Mesendoderm (in vitro differentiated cells): Measurements from ENCODE around the gene ERC2.
A peak's percentile ranks its signal among the peaks of the same experiment; 100 is the strongest.

Experiments
- DNase-seq: peaks from one replicate; pipeline ENCODE4 v3.0.0; 2013
- H2AK5ac ChIP-seq: 2 replicates; pipeline ENCODE4 v1.6.1; 2013; ENCODE audit warnings: low read length, inconsistent platforms
- H2BK120ac ChIP-seq: 2 replicates; pipeline ENCODE4 v1.6.1; 2013; ENCODE audit warnings: low read depth, mild to moderate bottlenecking, low read length, moderate library complexity, mixed read lengths
- H2BK15ac ChIP-seq: replicated peaks from 2 replicates; pipeline ENCODE4 v1.6.1; 2013; ENCODE audit warnings: low read depth, mild to moderate bottlenecking, moderate library complexity
- H2BK5ac ChIP-seq: 2 replicates; pipeline ENCODE4 v1.6.1; 2013; ENCODE audit warnings: low read length, inconsistent platforms
- H3K18ac ChIP-seq: 2 replicates; pipeline ENCODE4 v1.6.1; 2013; ENCODE audit warnings: mild to moderate bottlenecking, low read length, mixed read lengths
- H3K23ac ChIP-seq: one replicate; pipeline ENCODE4 v1.6.1; 2013; ENCODE audit warnings: low read length
- H3K27ac ChIP-seq: 2 replicates; pipeline ENCODE4 v1.5.1; 2013; ENCODE audit warnings: low read depth, mild to moderate bottlenecking, inconsistent platforms, low read length, moderate library complexity
- H3K27me3 ChIP-seq: 2 replicates; pipeline ENCODE4 v1.6.1; 2013; ENCODE audit warnings: low read length, control low read depth, mild to moderate bottlenecking, inconsistent platforms; ENCODE audit not compliant: insufficient read depth, poor library complexity
- H3K36me3 ChIP-seq: 2 replicates; pipeline ENCODE4 v1.6.1; 2013; ENCODE audit warnings: low read length, inconsistent platforms; ENCODE audit not compliant: control insufficient read depth, insufficient read depth
- H3K4ac ChIP-seq: one replicate; pipeline ENCODE4 v1.6.1; 2013; ENCODE audit warnings: low read depth, mild to moderate bottlenecking, low read length, moderate library complexity
- H3K4me1 ChIP-seq: 2 replicates; pipeline ENCODE4 v1.6.1; 2013; ENCODE audit warnings: low read depth, low read length, inconsistent platforms; ENCODE audit not compliant: control insufficient read depth
- H3K4me2 ChIP-seq: 2 replicates; pipeline ENCODE4 v1.6.1; 2013; ENCODE audit warnings: low read length
- H3K4me3 ChIP-seq: 2 replicates; pipeline ENCODE4 v1.5.1; 2013; ENCODE audit warnings: mild to moderate bottlenecking, low read length
- H3K56ac ChIP-seq: one replicate; pipeline ENCODE4 v1.6.1; 2013; ENCODE audit warnings: low read length
- H3K79me1 ChIP-seq: 2 replicates; pipeline ENCODE4 v1.6.1; 2013; ENCODE audit warnings: low read length, inconsistent platforms
- H3K79me2 ChIP-seq: 2 replicates; pipeline ENCODE4 v1.6.1; 2013; ENCODE audit warnings: mild to moderate bottlenecking, low read length; ENCODE audit not compliant: control insufficient read depth, insufficient read depth
- H3K9ac ChIP-seq: 2 replicates; pipeline ENCODE4 v1.6.1; 2013; ENCODE audit warnings: low read length, inconsistent platforms
- H4K5ac ChIP-seq: one replicate; pipeline ENCODE4 v1.6.1; 2013; ENCODE audit warnings: low read length
- H4K8ac ChIP-seq: one replicate; pipeline ENCODE4 v1.6.1; 2013; ENCODE audit warnings: low read depth, mild to moderate bottlenecking, control low read depth, low read length, moderate library complexity
- WGBS: extraction: QIAGEN DNeasy Blood & Tissue Kit; methylation state at CpG from one replicate; pipeline ENCODE4 v1.1.7; 2013; ENCODE audit warnings: low lambda C conversion rate, missing lambda C conversion rate; ENCODE audit not compliant: insufficient coverage; ENCODE audit errors: extremely low coverage; 5-methylcytosine and 5-hydroxymethylcytosine counted together

The ERC2 gene

GRCh38 chr3:56102032-56102431 lies 366.2 kb downstream of the ERC2 start:
- Histone ChIP-seq H3K4me3 (no peak overlapping the region), H3K4me2 (no peak overlapping the region), H2BK5ac (no peak overlapping the region), H3K27me3 (no peaks in the 10 kb centered on the region), H3K9ac (no peak overlapping the region), H2AK5ac (no peak overlapping the region), H3K27ac (no peak overlapping the region), H4K8ac (no peak overlapping the region), H3K79me1 (no peaks in the 10 kb centered on the region), H3K4me1 (peaks cover 9% of the 10 kb centered on the region), H2BK15ac (peak overlapping the region; percentile 41), H3K36me3 (no peaks in the 10 kb centered on the region), H4K5ac (no peak overlapping the region), H2BK120ac (no peak overlapping the region), H3K56ac (no peak overlapping the region), H3K18ac (no peak overlapping the region), H3K4ac (no peak overlapping the region), H3K79me2 (no peaks in the 10 kb centered on the region), H3K23ac (no peak overlapping the region)
- WGBS = no CpG with 5 or more reads among the region's 6 CpGs
- no peak for DNase-seq

GRCh38 chr3:56101576-56101975 lies 366.7 kb downstream of the ERC2 start:
- no peak overlapping the region for H3K9ac ChIP-seq
- H3K4ac ChIP-seq = no peak overlapping the region
- no peaks in the 10 kb centered on the region for H3K27me3 ChIP-seq
- H3K4me2 ChIP-seq = no peak overlapping the region
- H4K8ac ChIP-seq = no peak overlapping the region
- H4K5ac ChIP-seq = no peak overlapping the region
- H3K36me3 ChIP-seq = no peaks in the 10 kb centered on the region
- H3K23ac ChIP-seq = no peak overlapping the region
- no CpG with 5 or more reads among the region's 6 CpGs for WGBS
- DNase-seq = no peak
- H3K4me1 ChIP-seq = peaks cover 9% of the 10 kb centered on the region
- no peaks in the 10 kb centered on the region for H3K79me2 ChIP-seq
- no peak overlapping the region for H3K27ac ChIP-seq
- no peak overlapping the region for H2AK5ac ChIP-seq
- no peak overlapping the region for H3K4me3 ChIP-seq
- no peaks in the 10 kb centered on the region for H3K79me1 ChIP-seq
- peak overlapping the region; percentile 42 for H2BK15ac ChIP-seq
- no peak overlapping the region for H3K56ac ChIP-seq
- no peak overlapping the region for H2BK5ac ChIP-seq
- no peak overlapping the region for H3K18ac ChIP-seq
- no peak overlapping the region for H2BK120ac ChIP-seq

GRCh38 chr3:56096999-56097398 lies 371.3 kb downstream of the ERC2 start:
- Histone ChIP-seq H3K4me3 (no peak overlapping the region), H2BK15ac (no peak overlapping the region), H3K4ac (no peak overlapping the region), H2BK120ac (no peak overlapping the region), H3K79me2 (no peaks in the 10 kb centered on the region), H3K36me3 (no peaks in the 10 kb centered on the region), H3K4me2 (no peak overlapping the region), H3K27me3 (no peaks in the 10 kb centered on the region), H2BK5ac (no peak overlapping the region), H3K56ac (no peak overlapping the region), H4K8ac (no peak overlapping the region), H3K79me1 (no peaks in the 10 kb centered on the region), H2AK5ac (no peak overlapping the region), H3K27ac (no peak overlapping the region), H3K18ac (no peak overlapping the region), H3K23ac (no peak overlapping the region), H3K4me1 (peaks cover 4% of the 10 kb centered on the region), H4K5ac (no peak overlapping the region), H3K9ac (no peak overlapping the region)
- WGBS = no CpG with 5 or more reads among the region's 2 CpGs
- DNase-seq = no peak

- H3K56ac ChIP-seq = no peak overlapping the region
- no peak overlapping the region for H3K4ac ChIP-seq
- no peak overlapping the region for H2AK5ac ChIP-seq
- no peak overlapping the region for H3K18ac ChIP-seq
- H2BK120ac ChIP-seq = no peak overlapping the region
- no peak overlapping the region for H3K9ac ChIP-seq
- H3K23ac ChIP-seq = no peak overlapping the region
- H3K4me2 ChIP-seq = no peak overlapping the region
- H3K27ac ChIP-seq = no peak overlapping the region
- H3K79me2 ChIP-seq = no peaks in the 10 kb centered on the region
- H4K8ac ChIP-seq = no peak overlapping the region
- DNase-seq = peak; percentile 25
- H3K4me3 ChIP-seq = no peak overlapping the region
- no peaks in the 10 kb centered on the region for H3K36me3 ChIP-seq
- no peak overlapping the region for H4K5ac ChIP-seq
- no peaks in the 10 kb centered on the region for H3K27me3 ChIP-seq
- no peaks in the 10 kb centered on the region for H3K79me1 ChIP-seq
- H3K4me1 ChIP-seq = no peaks in the 10 kb centered on the region
- no peak overlapping the region for H2BK15ac ChIP-seq
- no peak overlapping the region for H2BK5ac ChIP-seq
Observed at GRCh38 chr3:56094170-56094569, 374.1 kb downstream of the ERC2 start.

- Histone ChIP-seq H2AK5ac (no peak overlapping the region), H3K4me2 (no peak overlapping the region), H3K79me1 (no peaks in the 10 kb centered on the region), H3K27me3 (no peaks in the 10 kb centered on the region), H2BK5ac (no peak overlapping the region), H2BK15ac (no peak overlapping the region), H3K79me2 (no peaks in the 10 kb centered on the region), H3K23ac (no peak overlapping the region), H3K56ac (no peak overlapping the region), H3K18ac (no peak overlapping the region), H3K4me3 (no peak overlapping the region), H3K4me1 (no peaks in the 10 kb centered on the region), H2BK120ac (no peak overlapping the region), H4K5ac (no peak overlapping the region), H3K27ac (no peak overlapping the region), H3K4ac (no peak overlapping the region), H4K8ac (no peak overlapping the region), H3K9ac (no peak overlapping the region), H3K36me3 (no peaks in the 10 kb centered on the region)
- no CpG with 5 or more reads among the region's 2 CpGs for WGBS
- peak; percentile 50 for DNase-seq
Observed at GRCh38 chr3:56089739-56090138, 378.5 kb downstream of the ERC2 start.

- no peak overlapping the region for H2BK5ac ChIP-seq
- H4K5ac ChIP-seq = no peak overlapping the region
- no peak overlapping the region for H3K56ac ChIP-seq
- H3K4me2 ChIP-seq = no peak overlapping the region
- no peak overlapping the region for H3K18ac ChIP-seq
- no peak overlapping the region for H3K4me3 ChIP-seq
- no peak overlapping the region for H3K27ac ChIP-seq
- no peak overlapping the region for H2BK15ac ChIP-seq
- H2BK120ac ChIP-seq = no peak overlapping the region
- no peaks in the 10 kb centered on the region for H3K36me3 ChIP-seq
- no peaks in the 10 kb centered on the region for H3K79me2 ChIP-seq
- H3K27me3 ChIP-seq = no peaks in the 10 kb centered on the region
- no peak overlapping the region for H3K9ac ChIP-seq
- no peak overlapping the region for H3K23ac ChIP-seq
- no peak overlapping the region for H3K4ac ChIP-seq
- H2AK5ac ChIP-seq = no peak overlapping the region
- WGBS = no CpG with 5 or more reads among the region's 10 CpGs
- H3K4me1 ChIP-seq = no peaks in the 10 kb centered on the region
- no peak overlapping the region for H4K8ac ChIP-seq
- no peaks in the 10 kb centered on the region for H3K79me1 ChIP-seq
- no peak for DNase-seq
Observed at GRCh38 chr3:56087451-56088053, 380.7 kb downstream of the ERC2 start.
